ENCODE data around the gene UNC5A. TPM values are rescaled to one million over a fixed set of nuclear protein-coding genes. Genes with fewer than 3 reads are reported as not detected.
A peak's percentile ranks its signal among the peaks of the same experiment; 100 is the strongest.

The UNC5A gene
- polyA plus RNA-seq (2013, experiment 1 of 2), result 1.3 TPM
- 1.4 TPM for polyA plus RNA-seq (2013, experiment 2 of 2)

DNA sequence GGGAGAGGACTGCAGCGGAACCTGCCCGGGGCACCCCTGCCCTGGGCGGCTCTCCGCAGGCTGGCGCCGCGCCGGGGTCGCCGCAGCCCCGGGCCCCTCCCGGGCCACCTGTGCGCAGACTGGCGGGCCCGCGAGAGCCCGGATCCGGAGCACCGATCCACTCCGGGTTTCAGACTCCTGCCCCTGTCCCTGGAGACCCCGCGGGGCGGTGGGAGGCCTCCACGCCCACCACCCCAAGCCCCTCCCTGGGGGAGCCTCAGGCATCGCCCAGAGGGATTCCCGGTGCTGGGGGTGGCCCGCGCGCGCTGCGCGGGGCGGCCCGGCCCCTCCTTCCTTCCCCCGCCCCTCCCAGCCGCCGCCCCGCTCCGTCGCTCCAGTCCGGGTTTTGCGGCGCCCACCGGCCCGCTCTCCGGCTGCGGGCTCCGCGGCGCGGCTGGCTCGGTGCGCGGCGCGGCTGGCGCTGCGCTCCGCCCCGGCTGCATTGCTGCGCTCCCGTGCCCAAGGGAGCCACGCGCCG, at the start of gene UNC5A:
TSS of gene UNC5A (plus strand) at position 479 of the 517 bp plus-strand sequence. CDS start 192 bp downstream, outside the sequence.
- Histone ChIP-seq H3K4me1 (ENCODE audit: control insufficient read depth in 2 of 2, insufficient read depth in 1 of 2, low read depth in 1 of 2, low read length in 2 of 2) (peaks cover 2 to 13% of the 10 kb centered on the region in 2 donors), H2BK5ac (ENCODE audit: low read length) (no peak within 1 kb of the TSS), H3K4ac (ENCODE audit: low read length) (no peak within 1 kb of the TSS), H3K9ac (ENCODE audit: low read depth, low read length, poor library complexity) (peak within 1 kb of the TSS; percentile 80), H2AK5ac (ENCODE audit: low read depth, low read length) (peak within 1 kb of the TSS; percentile 32), H2BK12ac (ENCODE audit: low read length) (peak within 1 kb of the TSS; percentile 47), H3K4me2 (ENCODE audit: insufficient read depth, low read length, poor library complexity, severe bottlenecking) (peak within 1 kb of the TSS; percentile 85), H2BK15ac (ENCODE audit: low read length) (peak within 1 kb of the TSS; percentile 14), H3K23ac (ENCODE audit: low read depth, low read length, poor library complexity) (peak within 1 kb of the TSS; percentile 83), H4K8ac (ENCODE audit: low read depth, low read length) (no peak within 1 kb of the TSS), H3K4me3 (ENCODE audit: low read length in 2 of 2) (peak within 1 kb of the TSS; percentile 31 to 78), H3K27ac (replicated peaks; ENCODE audit: low read length) (no peak within 1 kb of the TSS), H3K9me3 (replicated peaks in 1 of 2; ENCODE audit: control insufficient read depth in 2 of 2, insufficient read depth in 1 of 2, low read depth in 1 of 2, low read length in 2 of 2) (no peaks in the 10 kb centered on the region), H3K18ac (ENCODE audit: low read length) (peak within 1 kb of the TSS; percentile 93), H3K79me1 (ENCODE audit: low read depth, low read length) (no peaks in the 10 kb centered on the region), H3K14ac (ENCODE audit: low read length) (peak within 1 kb of the TSS; percentile 66), H2AFZ (ENCODE audit: low read length) (peak within 1 kb of the TSS; percentile 89), H3K36me3 (replicated peaks in 1 of 2; ENCODE audit: control insufficient read depth in 2 of 2, insufficient read depth in 2 of 2, low read length in 2 of 2) (no peaks in the 10 kb centered on the region), H3K27me3 (ENCODE audit: control insufficient read depth in 3 of 3, insufficient read depth in 3 of 3, low read depth in 1 of 3, low read length in 3 of 3) (peaks cover 12 to 85% (median 57%) of the 10 kb centered on the region in 3 experiments), H4K91ac (ENCODE audit: low read depth, low read length, poor library complexity) (no peak within 1 kb of the TSS), H2BK120ac (ENCODE audit: low read depth, low read length) (peak within 1 kb of the TSS; percentile 82)
- WGBS, 2 donors (ENCODE audit: extremely low coverage in 2 of 2, insufficient read length in 2 of 2, insufficient replicate concordance in 1 of 2), result no CpG with 5 or more reads among the region's 65 CpGs
- DNase-seq (ENCODE audit: low spot score), result peak; percentile 88

- Histone ChIP-seq H3K4ac (ENCODE audit: low read length) (no peak overlapping the region), H3K14ac (ENCODE audit: low read length) (no peak overlapping the region), H3K9me3 (replicated peaks in 1 of 2; ENCODE audit: control insufficient read depth in 2 of 2, insufficient read depth in 1 of 2, low read depth in 1 of 2, low read length in 2 of 2) (peaks cover 0 to 2% of the 10 kb centered on the region in 2 donors), H3K23ac (ENCODE audit: low read depth, low read length, poor library complexity) (no peak overlapping the region), H3K4me3 (ENCODE audit: low read length in 2 of 2) (no peak overlapping the region), H2AFZ (ENCODE audit: low read length) (no peak overlapping the region), H4K91ac (ENCODE audit: low read depth, low read length, poor library complexity) (no peak overlapping the region), H2BK120ac (ENCODE audit: low read depth, low read length) (no peak overlapping the region), H2AK5ac (ENCODE audit: low read depth, low read length) (no peak overlapping the region), H3K4me2 (ENCODE audit: insufficient read depth, low read length, poor library complexity, severe bottlenecking) (no peak overlapping the region), H3K18ac (ENCODE audit: low read length) (no peak overlapping the region), H3K79me1 (ENCODE audit: low read depth, low read length) (no peaks in the 10 kb centered on the region), H2BK5ac (ENCODE audit: low read length) (no peak overlapping the region), H3K9ac (ENCODE audit: low read depth, low read length, poor library complexity) (no peak overlapping the region), H3K36me3 (replicated peaks in 1 of 2; ENCODE audit: control insufficient read depth in 2 of 2, insufficient read depth in 2 of 2, low read length in 2 of 2) (no peaks in the 10 kb centered on the region), H3K27ac (replicated peaks; ENCODE audit: low read length) (no peak overlapping the region), H2BK12ac (ENCODE audit: low read length) (no peak overlapping the region), H4K8ac (ENCODE audit: low read depth, low read length) (no peak overlapping the region), H2BK15ac (ENCODE audit: low read length) (no peak overlapping the region), H3K4me1 (ENCODE audit: control insufficient read depth in 2 of 2, insufficient read depth in 1 of 2, low read depth in 1 of 2, low read length in 2 of 2) (no peaks in the 10 kb centered on the region), H3K27me3 (ENCODE audit: control insufficient read depth in 3 of 3, insufficient read depth in 3 of 3, low read depth in 1 of 3, low read length in 3 of 3) (no peaks in the 10 kb centered on the region)
- no CpG with 5 or more reads among the region's 2 CpGs for WGBS, 2 donors (ENCODE audit: extremely low coverage in 2 of 2, insufficient read length in 2 of 2, insufficient replicate concordance in 1 of 2)
- no peak for DNase-seq (ENCODE audit: low spot score)
Measured at GRCh38 chr5:176761755-176762154, 48.6 kb upstream of the UNC5A start.

GRCh38 chr5:176762489-176762888, 47.9 kb upstream of the UNC5A start:
- DNase-seq (ENCODE audit: low spot score), result no peak
- H3K27ac ChIP-seq (replicated peaks; ENCODE audit: low read length), result no peak overlapping the region
- H3K4me2 ChIP-seq (ENCODE audit: insufficient read depth, low read length, poor library complexity, severe bottlenecking), result no peak overlapping the region
- no peak overlapping the region for H2AFZ ChIP-seq (ENCODE audit: low read length)
- H2BK12ac ChIP-seq (ENCODE audit: low read length), result no peak overlapping the region
- H2BK5ac ChIP-seq (ENCODE audit: low read length), result no peak overlapping the region
- no peak overlapping the region for H2BK15ac ChIP-seq (ENCODE audit: low read length)
- H3K4me1 ChIP-seq (ENCODE audit: control insufficient read depth in 2 of 2, insufficient read depth in 1 of 2, low read depth in 1 of 2, low read length in 2 of 2), result no peaks in the 10 kb centered on the region
- no peaks in the 10 kb centered on the region for H3K27me3 ChIP-seq (ENCODE audit: control insufficient read depth in 3 of 3, insufficient read depth in 3 of 3, low read depth in 1 of 3, low read length in 3 of 3)
- no peak overlapping the region for H2AK5ac ChIP-seq (ENCODE audit: low read depth, low read length)
- H3K36me3 ChIP-seq (replicated peaks in 1 of 2; ENCODE audit: control insufficient read depth in 2 of 2, insufficient read depth in 2 of 2, low read length in 2 of 2), result no peaks in the 10 kb centered on the region
- H4K8ac ChIP-seq (ENCODE audit: low read depth, low read length), result no peak overlapping the region
- no peak overlapping the region for H3K4ac ChIP-seq (ENCODE audit: low read length)
- H3K9ac ChIP-seq (ENCODE audit: low read depth, low read length, poor library complexity), result no peak overlapping the region
- no peak overlapping the region for H2BK120ac ChIP-seq (ENCODE audit: low read depth, low read length)
- H3K23ac ChIP-seq (ENCODE audit: low read depth, low read length, poor library complexity), result no peak overlapping the region
- no peaks in the 10 kb centered on the region for H3K79me1 ChIP-seq (ENCODE audit: low read depth, low read length)
- no CpG with 5 or more reads among the region's 9 CpGs for WGBS, 2 donors (ENCODE audit: extremely low coverage in 2 of 2, insufficient read length in 2 of 2, insufficient replicate concordance in 1 of 2)
- H3K4me3 ChIP-seq (ENCODE audit: low read length in 2 of 2), result no peak overlapping the region
- H3K18ac ChIP-seq (ENCODE audit: low read length), result no peak overlapping the region
- no peak overlapping the region for H4K91ac ChIP-seq (ENCODE audit: low read depth, low read length, poor library complexity)
- peaks cover 0 to 2% of the 10 kb centered on the region in 2 donors for H3K9me3 ChIP-seq (replicated peaks in 1 of 2; ENCODE audit: control insufficient read depth in 2 of 2, insufficient read depth in 1 of 2, low read depth in 1 of 2, low read length in 2 of 2)
- H3K14ac ChIP-seq (ENCODE audit: low read length), result no peak overlapping the region

DNA sequence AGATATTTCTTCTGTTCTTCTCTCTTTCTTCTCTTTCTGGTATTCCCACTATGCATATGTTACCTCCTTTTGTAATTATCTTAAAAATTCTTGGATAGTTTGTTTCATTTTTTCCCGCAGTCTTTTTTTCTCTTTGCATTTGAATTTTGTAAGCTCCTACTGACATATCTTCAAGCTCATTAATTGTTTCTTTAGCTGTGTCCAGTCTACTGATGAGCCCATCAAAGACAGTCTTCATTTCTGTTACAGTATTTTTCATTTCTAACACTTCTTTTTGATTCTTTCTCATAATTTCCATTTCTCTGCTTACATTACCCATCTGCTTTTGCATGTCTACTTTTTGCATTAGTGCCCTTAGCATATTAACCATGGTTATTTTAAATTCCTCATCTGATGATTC, 44.7 kb upstream of the UNC5A start:
- Histone ChIP-seq H2AFZ (ENCODE audit: low read length) (no peak overlapping the region), H3K18ac (ENCODE audit: low read length) (no peak overlapping the region), H3K4me1 (ENCODE audit: control insufficient read depth in 2 of 2, insufficient read depth in 1 of 2, low read depth in 1 of 2, low read length in 2 of 2) (no peaks in the 10 kb centered on the region), H3K36me3 (replicated peaks in 1 of 2; ENCODE audit: control insufficient read depth in 2 of 2, insufficient read depth in 2 of 2, low read length in 2 of 2) (no peaks in the 10 kb centered on the region), H3K4ac (ENCODE audit: low read length) (no peak overlapping the region), H2BK120ac (ENCODE audit: low read depth, low read length) (no peak overlapping the region), H2BK15ac (ENCODE audit: low read length) (no peak overlapping the region), H3K27me3 (ENCODE audit: control insufficient read depth in 3 of 3, insufficient read depth in 3 of 3, low read depth in 1 of 3, low read length in 3 of 3) (no peaks in the 10 kb centered on the region), H2BK12ac (ENCODE audit: low read length) (no peak overlapping the region), H4K8ac (ENCODE audit: low read depth, low read length) (no peak overlapping the region), H3K27ac (replicated peaks; ENCODE audit: low read length) (no peak overlapping the region), H2AK5ac (ENCODE audit: low read depth, low read length) (no peak overlapping the region), H3K4me2 (ENCODE audit: insufficient read depth, low read length, poor library complexity, severe bottlenecking) (no peak overlapping the region), H2BK5ac (ENCODE audit: low read length) (no peak overlapping the region), H3K79me1 (ENCODE audit: low read depth, low read length) (no peaks in the 10 kb centered on the region), H3K9me3 (replicated peaks in 1 of 2; ENCODE audit: control insufficient read depth in 2 of 2, insufficient read depth in 1 of 2, low read depth in 1 of 2, low read length in 2 of 2) (peaks cover 0 to 2% of the 10 kb centered on the region in 2 donors), H4K91ac (ENCODE audit: low read depth, low read length, poor library complexity) (no peak overlapping the region), H3K9ac (ENCODE audit: low read depth, low read length, poor library complexity) (no peak overlapping the region), H3K23ac (ENCODE audit: low read depth, low read length, poor library complexity) (no peak overlapping the region), H3K14ac (ENCODE audit: low read length) (no peak overlapping the region), H3K4me3 (ENCODE audit: low read length in 2 of 2) (no peak overlapping the region)
- no peak for DNase-seq (ENCODE audit: low spot score)
- no CpG with 5 or more reads among the region's 1 CpG for WGBS, 2 donors (ENCODE audit: extremely low coverage in 2 of 2, insufficient read length in 2 of 2, insufficient replicate concordance in 1 of 2)
